GM11168 (cell line): Measurements from ENCODE around the gene HAGHL.
"Not testable (repeated sequence)": the region's sequence is repeated elsewhere in the genome, so short reads cannot be mapped to it uniquely, and the experiment has no call there.

Experiments
- in situ Hi-C: fragments of 300-500 bp; cut with MboI; formaldehyde crosslinking; loops from one replicate; pipeline ENCODE4 v1.12.0; 2022; ENCODE audit warnings: low sequenced_read_pairs; ENCODE audit not compliant: unreplicated experiment

HAGHL gene

GRCh38 chr16:747978-748746 is 21.3 kb downstream of the HAGHL start:
- in situ Hi-C loops = no loop called here

- in situ Hi-C loops = no loop called here
Measured at GRCh38 chr16:749010-749409, 22.1 kb downstream of the HAGHL start.

- in situ Hi-C loops = no loop called here
Measured at GRCh38 chr16:750485-750884, 23.6 kb downstream of the HAGHL start.

- in situ Hi-C loops = no loop called here
Measured at GRCh38 chr16:751152-752006, 24.5 kb downstream of the HAGHL start.

GRCh38 chr16:752007-752312 is 25.1 kb downstream of the HAGHL start:
- in situ Hi-C loops = no loop called here

GRCh38 chr16:754121-754607 is 27.3 kb downstream of the HAGHL start:
- in situ Hi-C loops = not testable (repeated sequence)

- in situ Hi-C loops = no loop called here
Measured at GRCh38 chr16:754656-755055, 27.8 kb downstream of the HAGHL start.

GRCh38 chr16:756428-756827 is 29.5 kb downstream of the HAGHL start:
- in situ Hi-C loops = no loop called here

GRCh38 chr16:759110-759910 is 32.4 kb downstream of the HAGHL start:
- in situ Hi-C loops = no loop called here

GRCh38 chr16:760065-760464 is 33.2 kb downstream of the HAGHL start:
- in situ Hi-C loops = no loop called here

- in situ Hi-C loops = no loop called here
Measured at GRCh38 chr16:760545-761343, 33.8 kb downstream of the HAGHL start, which contains the start of gene MSLN. MSLN (plus strand) TSS chr16:760734; CDS start chr16:762681, 1,947 bp downstream.

- in situ Hi-C loops = no loop called here
Measured at GRCh38 chr16:761625-762513, 35.0 kb downstream of the HAGHL start.

- in situ Hi-C loops = no loop called here
Measured at GRCh38 chr16:762595-763268, 35.8 kb downstream of the HAGHL start.

GRCh38 chr16:763369-764183 is 36.7 kb downstream of the HAGHL start:
- in situ Hi-C loops = no loop called here

GRCh38 chr16:764184-764750 is 37.4 kb downstream of the HAGHL start:
- in situ Hi-C loops = no loop called here

- in situ Hi-C loops = no loop called here
Measured at GRCh38 chr16:764848-765487, 38.1 kb downstream of the HAGHL start.

- in situ Hi-C loops = no loop called here
Measured at GRCh38 chr16:765488-765865, 38.6 kb downstream of the HAGHL start.
